ENCODE data around the gene ZFP90.

- TF ChIP-seq CTCF (IDR thresholded peaks at IDR 0.05) (no peak), POLR2A (IDR thresholded peaks at IDR 0.05) (no peak)
Measured at GRCh38 chr16:68499006-68499405, 40.1 kb upstream of the ZFP90 start.

Measured in heart left ventricle (tissue), 13 donors.